Hepatocyte (in vitro differentiated cells): ENCODE measurements around the gene GJD4. TPM values are rescaled to one million over a fixed set of nuclear protein-coding genes. Genes with fewer than 3 reads are reported as not detected.

Source experiments
- DNase-seq: peaks from one replicate; pipeline ENCODE4 v3.0.0-alpha.2; 2016; ENCODE audit warnings: low spot score
- H2AFZ ChIP-seq: fragments of 200-600 bp; sonication (generic); 2 replicates; pipeline ENCODE4 v1.6.0; 2016; ENCODE audit warnings: antibody characterized with exemption, mild to moderate bottlenecking
- H3K27ac ChIP-seq: fragments of 200-600 bp; sonication (generic); 2 replicates; pipeline ENCODE4 v1.5.1; 2016; ENCODE audit warnings: mild to moderate bottlenecking
- H3K27me3 ChIP-seq: fragments of 200-600 bp; sonication (generic); 2 replicates; pipeline ENCODE4 v1.6.1; 2016
- H3K36me3 ChIP-seq: fragments of 200-600 bp; sonication (generic); replicated peaks from 2 replicates; pipeline ENCODE4 v1.5.1; 2016; ENCODE audit warnings: low read depth; ENCODE audit not compliant: insufficient read depth
- H3K4me1 ChIP-seq: fragments of 200-600 bp; sonication (generic); 2 replicates; pipeline ENCODE4 v1.5.1; 2016; ENCODE audit warnings: mild to moderate bottlenecking, moderate library complexity; ENCODE audit not compliant: insufficient read depth
- H3K4me2 ChIP-seq: fragments of 200-600 bp; sonication (generic); 2 replicates; pipeline ENCODE4 v1.6.0; 2016
- H3K4me3 ChIP-seq: fragments of 200-600 bp; sonication (generic); 2 replicates; pipeline ENCODE4 v1.5.1; 2016; ENCODE audit warnings: mild to moderate bottlenecking
- H3K79me2 ChIP-seq: fragments of 200-600 bp; sonication (generic); 2 replicates; pipeline ENCODE4 v1.6.0; 2017; ENCODE audit warnings: mild to moderate bottlenecking
- H3K9me2 ChIP-seq: fragments of 200-600 bp; sonication (generic); replicated peaks from 2 replicates; pipeline ENCODE4 v1.6.0; 2017; ENCODE audit warnings: mild to moderate bottlenecking; ENCODE audit not compliant: insufficient read depth
- H3K9me3 ChIP-seq: fragments of 200-600 bp; sonication (generic); 2 replicates; pipeline ENCODE4 v1.5.1; 2016; ENCODE audit warnings: low read depth, mild to moderate bottlenecking
- H4K20me1 ChIP-seq: fragments of 200-600 bp; sonication (generic); 2 replicates; pipeline ENCODE4 v1.6.0; 2016; ENCODE audit warnings: mild to moderate bottlenecking; ENCODE audit not compliant: insufficient read depth, poor library complexity, severe bottlenecking
- EZH2 ChIP-seq: fragments of 200-600 bp; sonication (generic); IDR thresholded peaks from 2 replicates; pipeline ENCODE4 v1.6.1; 2016; ENCODE audit warnings: antibody characterized with exemption, mild to moderate bottlenecking, borderline replicate concordance
- EZH2phosphoT487 ChIP-seq: fragments of 200-600 bp; sonication (generic); IDR thresholded peaks from one replicate; pipeline ENCODE4 v1.6.1; 2018; ENCODE audit warnings: antibody characterized with exemption, mild to moderate bottlenecking, low read depth, moderate library complexity; ENCODE audit not compliant: unreplicated experiment, severe bottlenecking
- WGBS: methylation state at CpG from one replicate; pipeline ENCODE4 v1.1.6; 2016; ENCODE audit warnings: low lambda C conversion rate; ENCODE audit errors: missing lambda C conversion rate; 5-methylcytosine and 5-hydroxymethylcytosine counted together
- polyA plus RNA-seq: library from polyadenylated mRNA; unstranded; fragments of >200 nt; fragmentation: Nextera tagmentation; extraction: Ambion mirVana; gene quantifications from 2 replicates; pipeline ENCODE4 v1.2.1, GENCODE V29; 2016
- total RNA-seq: library from RNA; depleted of rRNA; stranded (reverse); fragments of >200 nt; gene quantifications from 2 replicates; pipeline ENCODE4 v1.2.3, GENCODE V29; 2014
- TF ChIP-seq, protein P1 (sequence below): fragments of 200-600 bp; sonication (generic); IDR thresholded peaks from 2 replicates; pipeline ENCODE4 v1.5.1; 2016; ENCODE audit warnings: antibody characterized with exemption, mild to moderate bottlenecking; ENCODE audit not compliant: poor library complexity

The GJD4 gene
- total and polyA plus RNA-seq, 2 experiments from 2014 or later = 0.17 TPM; not detected in 1

DNA sequence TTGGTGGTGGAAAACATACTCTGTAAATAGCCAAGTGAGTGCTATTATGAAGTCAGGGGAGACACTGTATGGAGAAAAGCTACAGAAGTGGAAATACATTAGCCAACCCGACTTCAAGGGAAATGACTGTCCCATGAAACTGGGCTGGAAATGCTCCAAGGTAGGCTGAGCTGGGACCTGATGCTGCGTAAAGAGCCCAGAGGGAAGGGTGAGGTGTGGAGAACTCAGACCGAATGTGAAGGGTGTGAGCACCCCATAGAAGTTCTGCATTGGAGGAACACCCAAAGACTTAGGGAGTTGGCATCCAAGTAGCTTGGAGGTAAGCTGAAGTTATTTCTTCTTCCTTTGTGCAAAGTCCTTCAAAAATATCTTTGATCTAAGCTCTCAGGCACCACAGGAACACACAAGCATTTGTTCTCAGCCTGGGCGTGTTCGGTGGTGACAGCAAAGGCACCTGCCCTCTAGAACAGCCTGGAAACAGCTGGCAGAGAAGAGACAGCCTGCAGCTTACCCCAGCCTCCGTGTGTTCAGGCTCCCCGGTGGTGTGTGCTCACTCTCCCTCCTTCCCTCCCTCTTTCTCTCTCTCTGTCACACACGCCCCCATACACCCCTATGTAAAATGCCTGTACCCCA is 19.1 kb upstream of the GJD4 start:
- 76% methylated on average over 8 of the region's 8 CpGs for WGBS
- H3K27me3 ChIP-seq = no peaks in the 10 kb centered on the region
- no peaks in the 10 kb centered on the region for H3K9me2 ChIP-seq
- no peaks in the 10 kb centered on the region for H3K36me3 ChIP-seq
- H3K4me3 ChIP-seq = no peak overlapping the region
- no peaks in the 10 kb centered on the region for H3K79me2 ChIP-seq
- no peaks in the 10 kb centered on the region for H3K4me1 ChIP-seq
- no peak overlapping the region for H2AFZ ChIP-seq
- TF ChIP-seq EZH2 = no peak
- TF ChIP-seq EZH2phosphoT487 = no peak
- TF ChIP-seq, protein P1, sequence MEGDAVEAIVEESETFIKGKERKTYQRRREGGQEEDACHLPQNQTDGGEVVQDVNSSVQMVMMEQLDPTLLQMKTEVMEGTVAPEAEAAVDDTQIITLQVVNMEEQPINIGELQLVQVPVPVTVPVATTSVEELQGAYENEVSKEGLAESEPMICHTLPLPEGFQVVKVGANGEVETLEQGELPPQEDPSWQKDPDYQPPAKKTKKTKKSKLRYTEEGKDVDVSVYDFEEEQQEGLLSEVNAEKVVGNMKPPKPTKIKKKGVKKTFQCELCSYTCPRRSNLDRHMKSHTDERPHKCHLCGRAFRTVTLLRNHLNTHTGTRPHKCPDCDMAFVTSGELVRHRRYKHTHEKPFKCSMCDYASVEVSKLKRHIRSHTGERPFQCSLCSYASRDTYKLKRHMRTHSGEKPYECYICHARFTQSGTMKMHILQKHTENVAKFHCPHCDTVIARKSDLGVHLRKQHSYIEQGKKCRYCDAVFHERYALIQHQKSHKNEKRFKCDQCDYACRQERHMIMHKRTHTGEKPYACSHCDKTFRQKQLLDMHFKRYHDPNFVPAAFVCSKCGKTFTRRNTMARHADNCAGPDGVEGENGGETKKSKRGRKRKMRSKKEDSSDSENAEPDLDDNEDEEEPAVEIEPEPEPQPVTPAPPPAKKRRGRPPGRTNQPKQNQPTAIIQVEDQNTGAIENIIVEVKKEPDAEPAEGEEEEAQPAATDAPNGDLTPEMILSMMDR = no peak
- H3K9me3 ChIP-seq = no peaks in the 10 kb centered on the region
- no peak overlapping the region for H3K4me2 ChIP-seq
- no peak for DNase-seq
- no peaks in the 10 kb centered on the region for H4K20me1 ChIP-seq
- no peak overlapping the region for H3K27ac ChIP-seq

DNA sequence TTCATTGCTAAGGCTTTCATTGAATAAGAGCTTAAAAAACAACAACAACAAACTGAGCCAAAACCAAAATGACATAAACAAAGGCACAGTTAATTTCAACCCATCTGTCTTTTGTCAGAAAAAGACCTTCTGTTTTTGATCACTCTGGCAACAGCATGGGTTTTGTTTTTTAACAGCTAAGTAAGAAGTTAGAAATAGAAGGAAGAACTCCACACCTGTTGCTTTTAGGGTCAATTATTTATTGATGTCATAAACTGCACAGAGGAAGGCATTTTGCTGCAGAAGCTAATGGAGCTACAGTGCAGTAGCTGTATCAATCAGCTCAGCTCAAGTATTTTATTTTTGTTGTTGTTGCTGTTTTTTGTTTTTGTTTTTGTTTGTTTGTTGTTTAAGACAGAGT is 16.3 kb upstream of the GJD4 start:
- H3K36me3 ChIP-seq = no peaks in the 10 kb centered on the region
- H3K79me2 ChIP-seq = no peaks in the 10 kb centered on the region
- DNase-seq = no peak
- TF ChIP-seq EZH2phosphoT487 = no peak
- TF ChIP-seq, protein P1 = no peak
- TF ChIP-seq EZH2 = no peak
- no peaks in the 10 kb centered on the region for H3K4me1 ChIP-seq
- no peaks in the 10 kb centered on the region for H3K9me2 ChIP-seq
- no peaks in the 10 kb centered on the region for H3K27me3 ChIP-seq
- H2AFZ ChIP-seq = no peak overlapping the region
- no peaks in the 10 kb centered on the region for H3K9me3 ChIP-seq
- no peak overlapping the region for H3K27ac ChIP-seq
- no peak overlapping the region for H3K4me3 ChIP-seq
- H4K20me1 ChIP-seq = no peaks in the 10 kb centered on the region
- H3K4me2 ChIP-seq = no peak overlapping the region

DNA sequence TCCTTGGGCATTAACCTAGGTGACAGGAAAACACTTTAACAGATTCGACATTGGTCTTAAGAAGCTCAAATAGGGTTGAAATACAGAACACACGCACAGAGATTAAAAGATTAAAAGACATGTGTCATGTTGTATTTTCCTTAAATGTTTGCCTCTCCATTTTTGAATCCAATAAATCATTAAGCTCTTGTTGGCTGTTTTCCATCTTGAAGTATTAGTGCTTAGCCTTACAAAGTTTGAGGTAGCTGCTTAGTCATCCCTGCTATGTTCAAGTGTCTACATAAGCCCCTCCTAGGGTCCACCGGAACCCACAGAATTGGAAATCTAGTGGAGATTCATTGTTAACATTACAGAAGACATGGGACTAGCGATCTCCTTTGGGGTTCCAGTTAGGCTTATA is 12.7 kb upstream of the GJD4 start:
- TF ChIP-seq, protein P1 = no peak
- TF ChIP-seq EZH2 = no peak
- TF ChIP-seq EZH2phosphoT487 = no peak
- no peak for DNase-seq
- Histone ChIP-seq H3K79me2 (no peaks in the 10 kb centered on the region), H4K20me1 (no peaks in the 10 kb centered on the region), H2AFZ (no peak overlapping the region), H3K4me3 (no peak overlapping the region), H3K9me3 (no peaks in the 10 kb centered on the region), H3K4me1 (no peaks in the 10 kb centered on the region), H3K27ac (no peak overlapping the region), H3K27me3 (no peaks in the 10 kb centered on the region), H3K36me3 (no peaks in the 10 kb centered on the region), H3K9me2 (no peaks in the 10 kb centered on the region), H3K4me2 (no peak overlapping the region)
- 88% methylated on average over 4 of the region's 4 CpGs for WGBS
